22Rv1 (cell line): ENCODE data around the gene TECPR2.

Experiments used
- H3K27ac ChIP-seq: fragments of 450-650 bp; 2 replicates; pipeline ENCODE4 v1.5.1; 2017
- CTCF ChIP-seq: fragments of 450-650 bp; IDR thresholded peaks from 2 replicates; pipeline ENCODE4 v1.5.1; 2017; ENCODE audit warnings: mild to moderate bottlenecking
- ZFX ChIP-seq: fragments of 450-650 bp; IDR thresholded peaks from 2 replicates; pipeline ENCODE4 v1.6.1; 2017; ENCODE audit warnings: antibody characterized with exemption, borderline replicate concordance

TECPR2 gene

GRCh38 chr14:102440392-102440791 lies 77.7 kb downstream of the TECPR2 start:
- H3K27ac ChIP-seq, result no peak overlapping the region
- TF ChIP-seq CTCF, result no peak
- no peak for TF ChIP-seq ZFX

- H3K27ac ChIP-seq, result no peak overlapping the region
- no peak for TF ChIP-seq ZFX
- no peak for TF ChIP-seq CTCF
Measured at GRCh38 chr14:102442241-102443211, 79.8 kb downstream of the TECPR2 start.

GRCh38 chr14:102445066-102445465 lies 82.3 kb downstream of the TECPR2 start:
- TF ChIP-seq ZFX (no peak), CTCF (no peak)
- no peak overlapping the region for H3K27ac ChIP-seq

- TF ChIP-seq ZFX (no peak), CTCF (no peak)
- no peak overlapping the region for H3K27ac ChIP-seq
Measured at GRCh38 chr14:102445641-102446040, 82.9 kb downstream of the TECPR2 start.

- TF ChIP-seq ZFX (no peak), CTCF (no peak)
- no peak overlapping the region for H3K27ac ChIP-seq
Measured at GRCh38 chr14:102450206-102451063, 87.7 kb downstream of the TECPR2 start.

- TF ChIP-seq ZFX (no peak), CTCF (no peak)
- no peak overlapping the region for H3K27ac ChIP-seq
Measured at GRCh38 chr14:102451064-102451352, 88.3 kb downstream of the TECPR2 start.

GRCh38 chr14:102452302-102452701 lies 89.6 kb downstream of the TECPR2 start:
- TF ChIP-seq CTCF (no peak), ZFX (no peak)
- no peak overlapping the region for H3K27ac ChIP-seq
